Adipocyte (in vitro differentiated cells): ENCODE results near the gene CAPN14.

ENCODE experiments used
- DNase-seq: peaks from one replicate; pipeline ENCODE4 v3.0.0-alpha.2; 2015; ENCODE audit warnings: low read depth
- H3K27me3 ChIP-seq: replicated peaks from 2 replicates; pipeline ENCODE4 v1.7.0; 2013; ENCODE audit warnings: mild to moderate bottlenecking, low read length, moderate library complexity; ENCODE audit not compliant: control insufficient read depth, insufficient read depth
- H3K36me3 ChIP-seq: 2 replicates; pipeline ENCODE4 v1.7.0; 2013; ENCODE audit warnings: low read length, mild to moderate bottlenecking, moderate library complexity; ENCODE audit not compliant: control insufficient read depth, insufficient read depth, severe bottlenecking
- H3K4me1 ChIP-seq: 2 replicates; pipeline ENCODE4 v1.7.0; 2013; ENCODE audit warnings: mild to moderate bottlenecking, low read length, moderate library complexity; ENCODE audit not compliant: control insufficient read depth, insufficient read depth
- H3K4me3 ChIP-seq: 2 replicates; pipeline ENCODE4 v1.7.0; 2013; ENCODE audit warnings: mild to moderate bottlenecking, low read length, moderate library complexity
- H3K9ac ChIP-seq: 2 replicates; pipeline ENCODE4 v1.7.0; 2013; ENCODE audit warnings: mild to moderate bottlenecking, low read length, moderate library complexity
- H3K9me3 ChIP-seq: 2 replicates; pipeline ENCODE4 v1.7.0; 2013; ENCODE audit warnings: mild to moderate bottlenecking, low read length, moderate library complexity; ENCODE audit not compliant: control insufficient read depth

CAPN14 gene

DNA sequence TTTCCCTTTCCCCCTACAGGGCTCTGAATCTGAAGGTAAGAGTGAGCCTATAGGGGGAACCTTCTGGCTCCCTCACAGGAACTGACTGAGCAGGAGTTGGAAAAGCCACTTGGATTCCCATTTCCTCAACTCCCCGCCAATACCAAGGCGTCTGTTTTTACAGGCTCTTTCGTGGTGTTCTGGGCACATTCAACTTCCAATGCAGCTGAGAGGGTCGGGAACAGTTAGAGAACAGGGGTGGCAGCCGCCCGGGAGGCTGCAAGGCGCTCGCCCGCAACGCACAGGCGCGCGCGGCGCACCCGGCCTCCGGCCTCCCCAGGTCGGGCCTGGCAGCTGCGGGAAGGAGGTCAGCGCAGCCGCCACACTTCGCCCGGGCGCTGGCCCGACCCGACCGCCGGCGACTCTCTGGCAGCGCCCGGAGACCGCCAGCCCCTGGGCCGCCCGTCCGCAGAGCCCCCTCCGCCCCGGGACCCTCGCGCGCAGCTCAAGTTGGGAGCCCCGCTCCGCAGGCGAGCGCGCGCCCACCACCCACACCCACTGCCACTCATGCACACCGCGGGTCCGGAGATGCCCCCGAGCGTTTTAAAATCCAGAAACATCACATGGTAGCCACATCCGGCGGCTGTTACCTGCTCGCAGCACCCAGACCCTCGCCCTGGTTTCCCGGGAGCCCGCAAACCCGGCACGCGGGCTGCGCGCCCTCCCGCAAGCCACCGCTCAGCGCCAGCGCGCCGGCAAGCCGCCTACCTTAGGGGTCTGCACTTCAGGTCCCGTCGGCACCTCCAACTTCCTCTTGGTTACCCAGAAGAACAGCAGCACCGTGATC lies 79.9 kb downstream of the CAPN14 start:
- H3K4me3 ChIP-seq, result peak overlapping the region; percentile 74
- no peak overlapping the region for H3K9ac ChIP-seq
- H3K9me3 ChIP-seq, result no peaks in the 10 kb centered on the region
- H3K4me1 ChIP-seq, result peaks cover 5% of the 10 kb centered on the region
- no peaks in the 10 kb centered on the region for H3K36me3 ChIP-seq
- peak; percentile 54 for DNase-seq
- H3K27me3 ChIP-seq, result peaks cover 60% of the 10 kb centered on the region

DNA sequence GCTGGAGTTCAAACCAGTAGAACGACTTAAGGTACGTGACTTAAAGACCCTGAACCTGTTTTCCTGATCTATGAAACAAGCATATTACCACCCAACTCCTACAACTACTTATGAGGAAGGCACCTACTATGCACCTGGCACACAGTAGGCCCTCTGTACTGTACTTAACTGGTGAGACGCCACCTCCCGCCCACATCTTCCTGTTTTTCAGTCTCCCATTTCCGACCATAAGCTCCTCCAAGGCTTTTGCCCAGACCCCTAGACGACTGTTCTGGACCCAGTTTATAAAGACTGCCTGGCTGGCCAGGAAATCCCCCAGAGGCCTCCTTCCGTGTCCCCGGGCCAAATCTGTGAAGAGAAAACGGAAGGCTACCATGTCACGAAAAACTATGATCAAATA lies 80.6 kb downstream of the CAPN14 start:
- no peak for DNase-seq
- Histone ChIP-seq H3K4me3 (no peak overlapping the region), H3K27me3 (peaks cover 57% of the 10 kb centered on the region)

DNA sequence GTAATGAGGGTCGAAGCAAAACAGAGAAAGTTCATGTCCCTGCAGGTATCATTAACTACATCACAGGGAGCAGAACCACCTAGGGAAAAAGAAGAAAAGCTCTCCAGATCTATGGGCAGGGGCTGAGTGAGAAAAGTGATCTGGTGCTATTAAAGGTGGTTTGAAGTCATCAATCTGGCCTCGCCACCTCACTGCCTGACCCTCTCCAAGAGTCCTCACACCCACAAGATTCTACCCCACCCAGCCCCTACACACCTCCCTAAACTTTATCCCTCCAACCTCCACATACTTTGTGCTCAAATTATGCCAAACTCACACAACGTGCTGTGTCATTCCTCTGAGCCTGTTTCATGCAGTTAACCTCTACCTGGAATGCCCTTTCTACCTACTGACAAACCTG lies 81.3 kb downstream of the CAPN14 start:
- Histone ChIP-seq H3K36me3 (no peaks in the 10 kb centered on the region), H3K4me1 (peaks cover 5% of the 10 kb centered on the region), H3K27me3 (peaks cover 51% of the 10 kb centered on the region)

More for the DNA sequence above, 80.6 kb downstream of the CAPN14 start:
- no peaks in the 10 kb centered on the region for H3K36me3 ChIP-seq
- no peak overlapping the region for H3K9ac ChIP-seq
- no peaks in the 10 kb centered on the region for H3K9me3 ChIP-seq
- peaks cover 5% of the 10 kb centered on the region for H3K4me1 ChIP-seq

DNA sequence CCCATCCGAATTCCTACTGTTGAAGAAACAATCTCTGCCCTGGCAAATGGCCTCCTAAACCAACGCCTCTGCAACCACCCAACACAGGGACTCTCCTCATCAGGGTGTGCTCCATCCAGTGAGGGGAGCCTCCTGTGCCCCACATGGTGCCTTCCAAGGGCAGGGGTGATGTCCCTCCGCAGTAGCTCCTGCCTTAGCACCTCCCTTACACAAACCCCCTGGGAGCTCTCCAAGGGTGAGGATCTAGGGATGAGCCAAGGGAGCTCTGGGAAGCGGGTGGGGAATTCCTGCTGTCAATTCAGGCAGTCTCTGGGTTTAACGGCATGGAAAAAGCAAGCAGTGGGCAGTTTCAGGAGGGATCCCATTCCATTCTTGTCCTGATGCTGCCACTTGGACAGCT lies 82.8 kb downstream of the CAPN14 start:
- peaks cover 53% of the 10 kb centered on the region for H3K27me3 ChIP-seq
- H3K36me3 ChIP-seq, result no peaks in the 10 kb centered on the region
- H3K4me3 ChIP-seq, result no peak overlapping the region
- peaks cover 5% of the 10 kb centered on the region for H3K4me1 ChIP-seq
- no peak overlapping the region for H3K9ac ChIP-seq
- H3K9me3 ChIP-seq, result no peaks in the 10 kb centered on the region
- DNase-seq, result no peak

More for the DNA sequence above, 81.3 kb downstream of the CAPN14 start:
- H3K9me3 ChIP-seq, result no peaks in the 10 kb centered on the region
- H3K4me3 ChIP-seq, result no peak overlapping the region
- no peak overlapping the region for H3K9ac ChIP-seq
- DNase-seq, result no peak

DNA sequence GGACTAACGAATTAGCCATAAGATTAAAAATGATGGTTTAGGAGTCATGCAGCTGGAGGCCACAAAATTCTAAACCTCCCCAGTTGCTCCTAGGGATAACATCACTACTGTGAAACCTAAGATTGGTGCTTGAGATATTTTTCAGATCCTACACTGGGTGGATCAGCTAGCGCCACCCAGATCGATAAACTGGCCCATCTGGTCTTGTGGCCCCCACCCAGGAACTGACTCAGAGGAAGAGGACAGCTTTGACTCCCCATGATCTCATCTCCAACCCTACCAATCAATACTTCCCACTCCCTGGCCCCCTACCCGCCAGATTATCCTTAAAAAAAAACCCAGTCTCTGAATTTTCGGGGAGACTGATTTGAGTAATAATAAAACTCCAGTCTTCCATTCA lies 84.5 kb downstream of the CAPN14 start:
- H3K4me3 ChIP-seq, result no peak overlapping the region
- no peaks in the 10 kb centered on the region for H3K9me3 ChIP-seq
- H3K36me3 ChIP-seq, result no peaks in the 10 kb centered on the region
- no peak for DNase-seq
- peaks cover 3% of the 10 kb centered on the region for H3K4me1 ChIP-seq
- no peak overlapping the region for H3K9ac ChIP-seq
- H3K27me3 ChIP-seq, result peaks cover 51% of the 10 kb centered on the region

DNA sequence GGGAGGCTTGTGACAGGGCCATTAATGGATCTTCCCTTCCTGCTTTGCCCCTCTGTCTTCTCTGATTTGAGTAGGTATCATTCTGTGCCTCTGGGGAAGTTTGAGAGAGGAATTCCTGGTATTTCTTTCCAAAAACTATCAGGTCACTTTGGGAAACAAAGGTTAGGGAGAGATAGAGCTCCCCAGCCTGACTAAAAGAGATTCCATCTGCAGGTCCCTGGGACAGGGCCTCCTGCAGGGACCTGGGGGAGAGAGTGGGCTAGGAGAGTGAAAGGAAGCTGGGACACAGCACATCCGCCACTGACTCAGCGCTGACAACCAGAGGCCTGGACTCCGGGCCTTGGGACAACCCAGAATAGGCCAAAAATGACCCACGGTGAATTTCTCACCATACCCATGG lies 85.4 kb downstream of the CAPN14 start:
- Histone ChIP-seq H3K9me3 (no peaks in the 10 kb centered on the region), H3K4me1 (no peaks in the 10 kb centered on the region), H3K36me3 (no peaks in the 10 kb centered on the region), H3K9ac (no peak overlapping the region), H3K4me3 (no peak overlapping the region), H3K27me3 (peaks cover 47% of the 10 kb centered on the region)
- DNase-seq, result no peak

DNA sequence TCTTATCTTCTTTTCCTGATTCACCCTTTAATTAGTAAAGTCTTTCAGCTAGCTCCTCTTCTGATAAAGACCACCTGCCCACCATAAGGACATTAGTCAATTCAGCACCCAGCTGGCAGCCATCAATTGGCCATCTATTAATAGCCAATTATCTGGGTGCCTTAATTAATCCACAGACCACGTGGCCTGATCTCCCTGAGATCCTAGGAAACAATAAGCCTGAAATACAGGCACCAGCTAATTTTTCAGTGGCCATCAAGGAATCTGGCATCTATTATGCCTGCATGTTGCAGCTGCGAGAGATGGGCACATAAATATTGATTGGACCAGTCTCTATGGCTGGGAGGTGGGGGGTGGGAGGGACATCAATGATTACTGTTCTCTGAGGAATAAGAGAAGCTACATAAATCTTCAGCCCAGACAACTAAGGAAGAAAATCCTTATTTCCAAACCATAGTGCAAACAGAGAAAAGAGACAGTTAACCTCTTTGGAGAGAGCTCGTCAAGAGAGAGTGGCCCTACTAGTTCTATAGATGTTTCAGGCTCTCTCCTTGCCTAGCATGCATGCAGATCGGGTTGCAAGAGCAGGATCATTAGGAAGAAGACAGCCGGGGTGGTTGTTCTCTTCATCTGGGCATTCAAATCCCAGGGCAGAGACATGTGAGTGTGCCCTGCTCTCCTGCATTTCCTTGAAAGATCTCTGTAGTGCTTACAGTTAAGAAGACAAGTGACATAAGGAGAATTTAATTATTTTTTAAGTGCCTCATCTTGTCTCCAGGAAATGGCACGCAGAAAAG lies 87.7 kb downstream of the CAPN14 start:
- H3K9ac ChIP-seq, result no peak overlapping the region
- no peak for DNase-seq
- no peaks in the 10 kb centered on the region for H3K9me3 ChIP-seq
- no peaks in the 10 kb centered on the region for H3K4me1 ChIP-seq
- peaks cover 28% of the 10 kb centered on the region for H3K27me3 ChIP-seq
- H3K36me3 ChIP-seq, result no peaks in the 10 kb centered on the region
- no peak overlapping the region for H3K4me3 ChIP-seq

DNA sequence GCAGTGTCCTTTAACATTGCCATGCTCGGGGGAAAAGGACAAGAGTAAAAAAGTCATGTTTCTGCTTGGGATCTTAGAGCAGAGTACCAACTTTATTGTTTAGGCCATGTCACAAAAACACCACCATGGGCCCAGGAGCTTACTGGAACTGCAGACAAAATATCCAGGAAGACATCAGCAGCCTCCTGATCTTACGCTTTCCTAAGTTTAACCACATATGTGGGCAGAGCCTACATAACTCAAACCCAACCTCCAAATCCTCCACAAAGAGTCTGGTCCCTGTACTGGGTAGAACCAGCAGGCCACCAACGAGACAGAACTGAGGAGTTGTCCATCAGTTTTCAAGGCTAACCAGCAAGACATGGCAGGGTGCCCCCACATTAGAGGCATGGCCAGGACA lies 89.4 kb downstream of the CAPN14 start:
- H3K4me1 ChIP-seq, result no peaks in the 10 kb centered on the region
- no peak overlapping the region for H3K9ac ChIP-seq
- no peak overlapping the region for H3K4me3 ChIP-seq
- DNase-seq, result no peak
- no peaks in the 10 kb centered on the region for H3K36me3 ChIP-seq
- peaks cover 36% of the 10 kb centered on the region for H3K27me3 ChIP-seq
- no peaks in the 10 kb centered on the region for H3K9me3 ChIP-seq

DNA sequence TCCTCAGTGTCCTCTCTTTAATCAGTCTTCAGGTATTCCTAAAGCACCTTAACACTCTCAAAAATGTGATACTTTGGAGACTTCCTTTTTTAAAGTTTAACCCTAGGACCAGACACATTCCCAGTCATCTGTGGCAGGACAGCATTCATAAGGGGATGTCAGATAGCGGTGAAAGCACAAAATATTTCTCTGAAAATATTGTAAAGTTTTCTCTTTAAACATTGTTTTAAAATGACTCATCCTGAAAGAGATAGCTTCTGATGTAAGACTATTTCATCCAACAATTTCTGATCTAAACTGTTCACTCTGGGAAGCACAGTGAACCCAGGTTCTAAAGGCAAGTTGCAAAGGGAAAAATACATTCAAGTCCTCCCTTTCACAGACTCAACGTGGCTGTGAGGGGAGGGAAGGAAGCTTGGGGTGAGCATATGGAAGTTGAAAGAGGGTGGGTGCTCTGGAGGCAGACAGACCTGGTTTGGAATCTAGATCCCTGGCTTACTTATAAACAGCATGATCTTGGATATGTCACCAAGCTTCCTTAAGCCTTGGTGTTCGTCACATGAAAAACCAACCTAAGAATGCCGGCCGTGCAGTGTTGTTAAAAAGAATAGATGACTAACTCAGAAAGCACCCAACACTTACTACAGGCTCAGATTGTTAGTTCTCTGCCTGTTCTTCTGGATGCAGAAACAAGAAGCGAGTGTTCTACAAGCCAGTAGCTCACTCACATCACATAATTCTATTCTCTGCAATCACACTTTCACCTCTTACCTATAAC lies 91.2 kb downstream of the CAPN14 start:
- no peak overlapping the region for H3K9ac ChIP-seq
- H3K4me3 ChIP-seq, result no peak overlapping the region

DNA sequence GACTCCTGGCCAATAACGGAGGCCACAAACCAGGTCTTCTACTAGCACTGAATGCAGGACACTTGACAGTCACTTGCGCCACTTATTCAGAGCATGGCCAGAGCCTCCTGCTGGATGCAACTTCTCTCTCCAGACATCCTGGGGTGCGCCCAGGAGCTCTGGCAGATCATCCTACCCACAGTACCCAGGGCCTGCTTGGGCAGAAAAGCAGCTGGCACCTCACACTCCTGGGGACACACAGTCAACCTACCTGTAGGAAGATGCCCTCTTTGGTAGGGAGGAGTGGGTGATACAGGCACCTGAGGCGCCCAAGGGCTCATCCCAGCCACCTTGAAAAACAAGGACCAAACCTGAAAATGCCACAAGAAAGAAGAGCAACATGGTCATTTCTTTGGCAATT lies 92.4 kb downstream of the CAPN14 start:
- no peak overlapping the region for H3K9ac ChIP-seq
- no peaks in the 10 kb centered on the region for H3K36me3 ChIP-seq
- no peaks in the 10 kb centered on the region for H3K9me3 ChIP-seq
- no peak for DNase-seq
- no peaks in the 10 kb centered on the region for H3K4me1 ChIP-seq
- H3K27me3 ChIP-seq, result peaks cover 39% of the 10 kb centered on the region
- no peak overlapping the region for H3K4me3 ChIP-seq

More for the DNA sequence above, 91.2 kb downstream of the CAPN14 start:
- peak; percentile 28 for DNase-seq
- Histone ChIP-seq H3K4me1 (no peaks in the 10 kb centered on the region), H3K9me3 (no peaks in the 10 kb centered on the region), H3K36me3 (no peaks in the 10 kb centered on the region), H3K27me3 (peaks cover 44% of the 10 kb centered on the region)
